NCI-H1436 (cell line): Measurements from ENCODE around the gene CCDC144A.
A peak's percentile ranks its signal among the peaks of the same experiment; 100 is the strongest.
"Not testable (repeated sequence)": the region's sequence is repeated elsewhere in the genome, so short reads cannot be mapped to it uniquely, and the experiment has no call there.

Source experiments
- DNase-seq: peaks from one replicate; lab custom pipeline; 2025; lab: John Stamatoyannopoulos, UW

CCDC144A gene, protein sequence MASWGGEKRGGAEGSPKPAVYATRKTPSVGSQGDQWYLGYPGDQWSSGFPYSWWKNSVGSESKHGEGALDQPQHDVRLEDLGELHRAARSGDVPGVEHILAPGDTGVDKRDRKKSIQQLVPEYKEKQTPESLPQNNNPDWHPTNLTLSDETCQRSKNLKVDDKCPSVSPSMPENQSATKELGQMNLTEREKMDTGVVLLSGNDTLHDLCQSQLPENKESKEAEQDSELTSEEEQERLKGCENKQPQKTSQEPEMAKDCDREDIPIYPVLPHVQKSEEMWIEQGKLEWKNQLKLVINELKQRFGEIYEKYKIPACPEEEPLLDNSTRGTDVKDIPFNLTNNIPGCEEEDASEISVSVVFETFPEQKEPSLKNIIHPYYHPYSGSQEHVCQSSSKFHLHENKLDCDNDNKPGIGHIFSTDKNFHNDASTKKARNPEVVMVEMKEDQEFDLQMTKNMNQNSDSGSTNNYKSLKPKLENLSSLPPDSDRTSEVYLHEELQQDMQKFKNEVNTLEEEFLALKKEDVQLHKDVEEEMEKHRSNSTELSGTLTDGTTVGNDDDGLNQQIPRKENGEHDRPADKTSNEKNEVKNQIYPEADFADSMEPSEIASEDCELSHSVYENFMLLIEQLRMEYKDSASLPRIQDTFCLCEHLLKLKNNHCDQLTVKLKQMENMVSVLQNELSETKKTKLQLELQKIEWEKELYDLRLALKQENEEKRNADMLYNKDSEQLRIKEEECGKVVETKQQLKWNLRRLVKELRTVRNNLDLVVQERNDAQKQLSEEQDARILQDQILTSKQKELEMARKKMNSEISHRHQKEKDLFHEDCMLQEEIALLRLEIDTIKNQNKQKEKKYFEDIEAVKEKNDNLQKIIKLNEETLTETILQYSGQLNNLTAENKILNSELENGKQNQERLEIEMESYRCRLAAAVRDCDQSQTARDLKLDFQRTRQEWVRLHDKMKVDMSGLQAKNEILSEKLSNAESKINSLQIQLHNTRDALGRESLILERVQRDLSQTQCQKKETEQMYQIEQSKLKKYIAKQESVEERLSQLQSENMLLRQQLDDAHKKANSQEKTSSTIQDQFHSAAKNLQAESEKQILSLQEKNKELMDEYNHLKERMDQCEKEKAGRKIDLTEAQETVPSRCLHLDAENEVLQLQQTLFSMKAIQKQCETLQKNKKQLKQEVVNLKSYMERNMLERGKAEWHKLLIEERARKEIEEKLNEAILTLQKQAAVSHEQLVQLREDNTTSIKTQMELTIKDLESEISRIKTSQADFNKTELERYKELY (N-terminal part only)

DNA sequence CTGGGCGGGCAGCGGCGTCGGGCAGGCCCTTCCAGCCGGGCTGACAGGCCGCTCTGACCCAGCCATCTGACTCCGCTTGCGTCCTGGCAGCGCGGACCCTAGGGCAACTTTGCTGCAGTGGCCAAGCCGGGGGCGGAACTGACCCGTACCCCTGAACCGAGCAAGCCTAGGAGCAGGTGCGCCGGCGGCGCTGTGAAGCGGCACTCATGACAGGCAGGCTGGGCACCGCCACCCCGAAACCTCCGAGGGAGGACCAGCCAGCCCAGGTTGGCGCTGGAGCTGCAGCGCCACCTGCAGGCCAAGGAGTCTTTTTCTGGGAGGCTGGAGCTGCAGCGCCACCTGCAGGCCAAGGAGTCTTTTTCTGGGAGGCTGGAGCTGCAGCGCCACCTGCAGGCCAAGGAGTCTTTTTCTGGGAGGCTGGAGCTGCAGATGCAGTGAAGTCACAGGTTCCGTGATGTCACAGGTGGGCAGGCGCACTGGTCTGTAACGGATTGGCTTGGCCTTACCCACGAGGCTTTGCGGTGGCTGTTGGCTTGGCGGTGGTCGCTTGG, at the start of gene CCDC144A:
CCDC144A (plus strand) TSS at position 511 of the 551 bp plus-strand sequence. CDS start 160 bp downstream, outside the sequence.
- DNase-seq: not testable (repeated sequence)

DNA sequence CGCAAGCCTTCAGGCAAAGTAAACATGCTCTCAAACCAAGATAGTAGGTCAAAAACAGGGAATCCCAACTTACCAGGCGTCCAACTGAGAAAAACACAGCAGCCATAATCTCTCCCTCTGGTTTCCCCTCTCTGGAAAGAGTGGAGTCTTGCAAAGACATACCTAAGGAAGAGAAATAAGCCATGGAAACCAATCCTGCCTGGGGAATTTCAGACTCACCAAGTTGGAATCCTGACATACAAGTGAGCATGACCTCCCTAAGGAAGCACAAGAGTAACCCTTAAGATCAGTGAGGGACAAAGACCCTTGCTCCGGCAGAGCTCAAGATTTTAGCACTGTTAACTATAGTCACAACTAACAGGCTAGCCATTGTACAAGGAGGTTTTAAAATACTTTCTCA, 40.5 kb upstream of the CCDC144A start:
- DNase-seq: no peak

DNA sequence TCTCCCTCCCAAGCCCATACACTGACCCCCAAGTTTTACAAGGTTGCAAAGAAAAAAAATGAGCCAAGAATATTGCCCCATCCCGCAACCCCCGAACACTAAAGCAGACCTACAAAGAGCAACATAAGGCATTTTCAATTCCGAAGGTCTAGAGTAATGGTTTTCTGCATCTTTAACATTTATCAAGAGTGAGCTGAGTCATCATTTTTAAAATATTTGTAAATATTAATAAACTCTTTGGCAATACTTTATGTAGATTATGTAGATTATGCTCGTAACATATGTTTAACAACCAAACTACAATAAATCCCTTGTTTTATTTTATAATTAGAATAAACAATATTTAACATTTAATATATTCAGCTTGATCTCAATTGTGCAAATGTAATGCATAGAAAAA, 37.8 kb upstream of the CCDC144A start:
- no peak for DNase-seq

DNA sequence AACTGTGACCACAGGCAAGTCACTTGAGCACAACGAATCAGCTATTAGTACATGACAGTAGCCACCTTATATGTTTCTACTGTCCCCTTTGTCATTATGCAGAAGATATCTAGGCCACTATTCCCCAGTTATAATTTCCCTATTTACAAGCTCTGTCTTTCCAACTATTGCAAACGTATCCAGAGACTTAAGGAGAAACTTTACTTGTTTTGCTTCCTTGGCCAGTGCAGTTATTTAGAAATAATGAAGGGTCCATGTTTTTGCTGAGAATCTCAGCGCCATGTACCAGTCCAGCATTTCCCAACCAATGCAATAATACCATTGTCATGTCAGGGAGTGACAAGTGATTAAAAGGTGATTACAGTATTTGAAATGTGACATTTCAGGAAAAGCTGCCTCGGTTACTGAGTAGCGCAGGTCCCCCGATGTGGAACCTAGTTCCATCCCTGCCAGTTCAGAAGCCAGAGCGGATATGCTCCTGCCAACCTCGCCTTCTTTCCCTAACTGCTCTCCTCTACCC, 37.1 kb upstream of the CCDC144A start:
- DNase-seq: no peak

DNA sequence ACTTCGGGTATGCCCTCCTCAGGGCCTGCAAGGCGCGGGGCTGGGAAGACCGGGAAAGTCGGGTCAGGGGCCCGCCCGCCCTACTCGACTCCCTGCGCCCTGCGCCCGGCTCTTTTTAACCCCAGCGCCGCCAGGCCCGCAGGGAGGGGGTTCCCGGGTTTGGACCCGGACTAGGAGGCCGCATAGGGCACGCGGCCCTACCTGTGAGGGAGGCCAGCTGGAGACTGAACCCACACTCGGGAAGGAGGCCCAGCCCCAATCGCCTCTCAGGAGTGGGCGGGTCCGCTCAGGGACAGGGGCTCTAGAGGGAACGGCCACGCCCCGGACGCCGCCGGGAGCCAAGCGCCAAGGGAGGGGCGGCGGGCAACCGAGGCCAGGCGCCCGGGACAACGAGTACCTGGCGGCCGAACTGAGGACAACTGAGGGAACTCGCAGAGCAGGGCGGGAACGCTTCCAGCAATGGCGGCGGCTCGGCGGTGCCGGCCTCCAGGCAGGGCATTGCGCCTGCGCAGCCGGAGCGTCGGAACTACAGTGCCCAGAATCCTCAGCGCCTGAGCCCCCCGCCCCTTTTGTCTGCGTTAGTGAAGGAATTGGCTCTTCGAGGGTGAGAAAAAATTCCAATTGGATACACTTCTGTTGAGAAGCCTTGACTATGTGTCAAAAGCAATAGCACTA, 36.5 kb upstream of the CCDC144A start, which contains the start of gene ZNF624:
ZNF624 (minus strand) TSS at position 484 of the 675 bp plus-strand sequence.
- peak; percentile 79 for DNase-seq

DNA sequence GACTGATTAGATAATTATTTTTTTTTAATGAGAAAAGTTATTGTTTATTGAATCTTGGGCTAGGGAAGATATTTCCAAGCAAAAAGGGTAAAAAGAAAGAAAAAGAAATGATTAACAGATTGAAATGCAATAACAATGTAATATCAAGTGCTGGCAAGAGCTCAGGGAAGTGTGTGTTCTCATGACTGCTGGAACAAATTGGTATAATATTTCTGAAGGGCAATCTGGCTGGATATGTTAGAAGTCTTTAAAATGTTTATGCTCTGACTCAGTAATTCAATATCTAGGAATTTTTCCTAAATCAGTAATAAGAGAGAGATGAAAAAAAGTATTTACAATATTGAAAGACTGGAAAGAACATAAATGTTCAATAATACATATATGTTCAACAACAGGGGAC, 28.8 kb upstream of the CCDC144A start:
- no peak for DNase-seq

DNA sequence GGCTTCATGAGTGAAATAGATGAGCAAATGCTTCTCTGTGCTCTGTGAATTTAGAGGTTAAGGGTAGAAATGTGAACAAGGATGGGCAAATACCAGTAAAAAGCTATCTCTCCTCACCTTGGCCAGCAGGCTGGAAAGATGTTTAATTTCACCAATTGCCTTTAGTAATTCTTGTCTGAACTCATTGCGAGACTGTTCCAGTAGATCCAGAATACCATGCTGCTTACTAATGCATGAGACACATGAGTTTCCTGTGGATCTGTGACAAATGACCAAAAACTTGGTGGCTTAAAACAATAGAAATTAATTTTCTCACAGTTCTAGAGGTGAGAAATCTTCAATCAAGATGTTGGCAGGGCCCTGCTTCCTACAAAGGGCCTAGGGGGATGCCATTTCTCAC, 27.1 kb upstream of the CCDC144A start:
- DNase-seq: no peak

DNA sequence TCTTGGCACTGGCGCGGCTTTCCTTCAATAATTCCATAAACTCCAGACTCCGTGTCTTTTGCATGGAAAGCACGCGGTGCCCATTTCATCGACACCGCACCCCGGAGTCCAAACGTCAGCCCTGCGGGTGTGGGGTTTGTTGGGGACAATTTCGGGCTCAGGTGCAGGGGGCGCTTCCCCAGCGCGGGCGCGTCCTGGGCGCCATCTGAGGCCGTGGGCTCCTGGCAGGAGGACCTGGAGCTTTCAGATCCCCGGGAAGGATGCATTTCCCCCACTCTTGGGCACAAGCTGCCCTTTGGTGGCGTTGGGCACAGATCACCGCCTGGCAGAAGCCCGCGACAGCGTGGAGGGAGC, 23.5 kb upstream of the CCDC144A start:
- DNase-seq: not testable (repeated sequence)

DNA sequence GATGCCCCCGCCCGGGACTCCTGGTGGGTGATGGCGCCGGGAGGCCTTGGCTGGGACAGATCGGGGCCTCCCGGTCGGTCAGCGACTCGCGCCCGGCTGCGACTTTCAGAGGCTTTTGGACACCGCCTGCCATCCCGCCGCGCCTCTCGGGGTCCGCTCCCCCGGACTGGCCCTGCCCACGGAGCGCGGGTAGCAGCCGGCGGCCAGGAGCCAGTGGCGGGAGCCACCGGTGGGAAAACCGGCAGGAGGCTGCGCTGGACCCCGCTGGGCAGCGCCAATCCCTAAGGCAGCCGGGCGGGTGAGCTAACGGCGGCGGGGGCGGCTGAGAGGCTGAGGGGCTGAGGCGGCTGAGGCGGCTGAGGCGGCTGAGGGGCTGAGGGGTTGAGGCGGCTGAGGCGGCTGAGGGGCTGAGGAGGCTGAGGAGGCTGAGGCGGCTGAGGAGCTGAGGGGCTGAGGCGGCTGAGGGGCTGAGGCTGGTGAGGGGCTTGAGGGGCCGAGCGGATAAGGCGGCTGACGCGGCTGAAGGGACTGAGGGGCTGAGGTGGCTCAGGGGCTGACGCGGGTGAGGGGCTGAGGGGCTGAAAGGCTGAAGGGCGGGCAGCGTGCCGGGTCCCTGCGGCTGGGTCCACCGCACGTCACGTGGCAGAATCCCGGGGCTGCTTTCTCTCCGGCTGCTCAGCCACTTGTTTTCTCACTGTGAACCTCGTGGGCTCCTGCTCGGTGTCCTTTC, 23.0 kb upstream of the CCDC144A start:
- not testable (repeated sequence) for DNase-seq

DNA sequence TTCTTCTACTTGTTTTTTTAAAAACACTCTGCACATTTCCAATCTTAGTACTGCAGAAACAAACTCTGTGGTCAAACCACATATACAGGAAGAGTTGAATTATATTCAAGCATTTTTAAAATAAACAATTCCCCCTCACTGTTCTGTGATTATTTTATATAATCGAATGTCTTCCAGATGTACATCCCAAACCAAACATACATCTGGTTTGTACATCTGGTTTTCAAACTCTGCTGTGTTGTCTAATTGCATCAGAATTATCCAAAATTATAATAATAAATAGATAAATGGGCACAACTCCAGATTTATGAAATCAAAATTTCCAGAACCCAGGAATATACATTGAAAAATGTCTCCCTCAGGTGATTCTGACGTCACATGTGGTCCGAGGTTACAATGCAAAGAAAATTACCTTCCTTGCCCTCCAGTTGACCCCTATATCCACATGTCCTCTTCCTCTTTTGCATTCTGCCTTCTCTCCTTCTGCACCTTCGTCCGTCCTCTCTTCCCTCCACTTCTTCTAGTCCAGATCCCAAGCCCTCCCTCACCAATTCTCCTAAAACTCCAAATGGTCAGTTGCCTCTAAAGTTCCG, 13.3 kb upstream of the CCDC144A start:
- no peak for DNase-seq

DNA sequence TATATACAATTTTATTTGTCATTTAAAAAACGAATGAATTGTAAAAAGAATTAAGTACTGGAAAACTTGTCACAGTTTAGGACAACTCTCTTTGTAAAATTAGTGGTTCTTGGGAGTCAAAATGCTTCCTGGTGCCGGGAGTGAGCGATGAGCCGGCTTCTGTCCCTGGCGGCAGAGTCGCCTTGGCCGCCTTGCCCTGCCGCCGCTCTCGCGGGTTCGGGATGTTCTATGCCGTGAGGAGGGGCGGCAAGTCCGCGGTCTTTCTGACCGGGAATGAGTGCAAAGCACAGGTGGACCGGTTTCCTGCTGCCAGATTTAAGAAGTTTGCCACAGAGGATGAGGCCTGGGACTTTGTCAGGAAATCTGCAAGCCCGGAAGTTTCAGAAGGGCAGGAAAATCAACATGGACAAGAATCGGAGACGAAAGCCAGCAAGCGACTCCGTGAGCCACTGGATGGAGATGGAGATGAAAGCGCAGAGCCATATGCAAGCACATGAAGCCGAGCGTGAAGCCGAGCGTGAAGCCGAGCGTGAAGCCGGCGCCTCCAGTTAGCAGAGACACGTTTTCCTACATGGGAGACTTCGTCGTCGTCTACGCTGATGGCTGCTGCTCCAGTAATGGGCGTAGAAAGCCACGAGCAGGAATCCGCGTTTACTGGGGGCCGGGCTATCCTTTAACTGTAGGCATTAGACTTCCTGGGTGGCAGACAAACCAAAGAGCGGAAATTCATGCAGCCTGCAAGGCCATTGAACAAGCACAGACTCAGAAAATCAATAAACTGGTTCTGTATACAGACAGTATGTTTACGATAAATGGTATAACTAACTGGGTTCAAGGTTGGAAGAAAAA, 6.5 kb upstream of the CCDC144A start:
- not testable (repeated sequence) for DNase-seq

DNA sequence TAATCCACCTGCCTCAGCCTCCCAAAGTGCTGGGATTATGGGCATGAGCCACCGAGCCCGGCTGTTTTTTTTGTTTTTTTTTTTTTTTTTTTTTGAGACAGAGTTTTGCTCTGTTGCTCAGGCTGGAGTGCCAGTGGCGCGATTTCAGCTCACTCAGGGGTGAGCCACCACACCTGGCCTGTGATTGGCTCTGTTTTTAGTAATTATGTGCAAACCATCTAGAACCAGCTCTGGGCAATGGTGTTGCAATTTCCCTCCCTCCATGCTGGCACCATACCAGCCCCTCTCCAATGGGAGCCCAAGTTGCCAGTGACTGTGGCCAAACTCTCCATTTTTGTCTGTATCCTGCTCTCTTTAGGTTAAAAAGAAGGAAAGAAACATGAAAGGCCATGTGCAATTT, 4.0 kb upstream of the CCDC144A start:
- not testable (repeated sequence) for DNase-seq

DNA sequence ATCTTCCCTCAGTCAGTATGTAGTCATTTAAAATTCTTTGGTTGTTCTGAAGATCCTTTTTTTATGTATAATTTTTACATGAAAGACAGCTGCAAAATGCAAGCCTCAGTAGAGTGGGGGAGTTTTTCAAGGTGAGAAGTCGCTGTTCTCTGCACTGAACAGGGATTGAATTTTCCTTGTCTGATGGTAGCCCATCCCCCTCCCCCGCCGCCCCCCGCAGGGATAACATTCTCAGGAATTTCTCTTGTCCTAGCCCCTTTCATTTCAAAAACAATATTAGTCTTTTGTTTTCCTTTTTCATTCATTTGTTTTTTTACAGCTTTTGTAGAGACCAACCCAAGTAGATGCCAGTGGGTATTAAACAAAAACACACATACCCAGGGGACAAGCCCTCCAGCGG, 2.9 kb upstream of the CCDC144A start:
- DNase-seq: not testable (repeated sequence)

DNA sequence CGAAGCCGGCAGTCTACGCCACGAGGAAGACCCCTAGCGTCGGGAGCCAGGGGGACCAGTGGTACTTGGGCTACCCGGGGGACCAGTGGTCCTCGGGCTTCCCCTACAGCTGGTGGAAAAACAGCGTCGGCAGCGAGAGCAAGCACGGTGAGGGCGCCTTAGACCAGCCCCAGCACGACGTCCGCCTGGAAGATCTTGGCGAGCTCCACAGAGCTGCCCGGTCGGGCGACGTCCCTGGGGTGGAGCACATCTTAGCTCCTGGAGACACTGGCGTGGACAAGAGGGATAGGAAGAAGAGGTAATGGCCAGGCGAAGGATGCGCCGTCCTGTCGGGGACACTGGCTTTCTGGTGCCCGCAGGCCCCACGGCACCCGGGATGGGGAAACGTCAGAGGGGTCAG, 406 bp downstream of the CCDC144A start:
- not testable (repeated sequence) for DNase-seq

DNA sequence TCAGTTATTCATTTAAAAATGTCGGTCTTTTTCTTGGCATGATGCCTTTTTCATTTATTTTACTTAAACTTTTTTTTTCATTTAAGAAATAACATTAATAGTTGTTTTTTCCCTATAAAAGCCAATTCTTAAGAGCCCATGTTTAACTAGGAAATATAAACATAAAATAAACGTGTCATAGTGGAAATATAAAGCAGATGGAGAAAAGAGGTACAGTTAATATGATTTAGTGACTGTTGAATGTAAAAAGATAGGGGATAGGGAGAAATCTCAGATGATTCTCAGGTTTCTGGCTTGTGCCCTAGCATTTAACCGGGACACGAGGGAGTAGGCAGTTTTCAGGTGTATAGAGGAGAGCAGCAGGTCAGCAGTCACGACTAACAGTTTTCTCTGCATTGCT, 7.6 kb downstream of the CCDC144A start:
- not testable (repeated sequence) for DNase-seq

DNA sequence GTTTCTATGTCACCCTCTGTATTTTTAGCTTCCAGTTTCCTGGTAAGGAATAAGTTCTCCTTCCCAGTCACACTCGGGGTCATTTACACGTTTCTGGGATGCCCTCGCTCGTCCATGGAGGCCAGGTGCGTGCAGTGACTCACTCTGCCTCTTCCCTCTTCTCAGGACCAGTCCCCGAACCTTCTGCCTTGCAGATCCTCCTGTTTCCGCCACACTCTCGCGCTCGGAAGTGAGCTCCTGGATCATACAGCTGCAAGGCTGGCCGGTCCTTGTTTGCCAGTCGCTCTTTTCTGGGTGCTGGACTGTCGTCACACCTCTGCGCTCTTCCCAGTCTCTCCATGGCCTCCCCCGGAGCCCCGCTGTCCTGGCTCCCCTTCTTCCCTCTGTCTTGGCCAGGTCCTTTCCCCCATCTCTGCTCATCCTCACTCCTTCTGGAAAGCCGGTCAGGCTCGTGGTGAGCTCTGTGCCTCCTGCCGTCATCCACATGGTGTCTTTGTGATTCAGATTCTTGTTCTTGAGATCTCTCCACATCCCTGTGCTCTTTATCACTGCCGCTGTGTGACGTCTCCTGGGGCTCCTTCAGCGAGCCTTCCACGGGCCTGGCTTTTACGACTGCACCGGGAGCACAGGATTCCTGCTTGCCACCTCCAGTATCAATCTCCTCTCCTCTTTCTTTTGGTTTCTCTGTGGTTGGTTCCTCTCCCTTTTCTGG, 55.6 kb downstream of the CCDC144A start:
- not testable (repeated sequence) for DNase-seq

DNA sequence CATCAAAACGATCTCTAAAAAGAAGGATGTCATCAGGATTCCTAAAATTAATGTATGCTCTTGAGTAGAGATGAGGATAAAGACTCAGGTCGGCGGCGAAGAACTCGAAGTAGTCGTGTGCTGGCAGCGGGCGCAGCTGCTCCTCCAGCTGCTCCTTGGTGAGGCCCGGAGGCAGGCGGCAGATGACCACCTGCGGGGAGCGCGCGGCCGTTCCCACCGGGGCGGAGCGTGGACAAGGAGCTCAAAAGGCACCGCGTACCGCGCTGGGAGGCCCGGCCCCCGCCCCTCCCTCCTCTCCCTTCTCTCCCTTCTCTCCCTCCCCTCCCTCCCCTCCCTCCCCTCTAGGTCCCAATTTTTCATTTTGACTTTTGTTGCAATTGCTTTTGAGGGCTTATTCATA, 56.5 kb downstream of the CCDC144A start:
- DNase-seq: not testable (repeated sequence)

DNA sequence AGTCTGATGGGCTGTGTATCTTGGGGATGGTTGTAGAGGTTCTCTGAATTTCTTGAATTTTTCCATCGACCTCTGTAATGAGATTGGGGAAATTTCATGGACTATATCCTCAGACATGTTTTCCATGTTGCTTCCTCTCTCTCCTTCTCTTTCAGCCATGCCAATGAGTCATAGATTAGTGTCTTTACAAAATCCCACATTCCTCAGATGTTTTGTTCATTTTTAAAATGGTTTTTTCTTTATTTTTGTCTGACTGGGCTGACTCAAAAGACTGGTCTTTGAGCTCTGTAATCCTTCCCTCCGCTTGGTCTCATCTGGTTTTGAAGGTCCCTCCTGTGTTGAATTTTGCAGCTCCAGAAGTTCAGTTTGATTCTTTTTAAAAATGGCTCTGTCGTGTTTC, 60.5 kb downstream of the CCDC144A start:
- not testable (repeated sequence) for DNase-seq
